ENCODE results near the gene CHPF. TPM values are rescaled to one million over a fixed set of nuclear protein-coding genes. Genes with fewer than 3 reads are reported as not detected.

The CHPF gene
- total RNA-seq, 1 donor from 2014 or later, result 41.9 TPM

DNA sequence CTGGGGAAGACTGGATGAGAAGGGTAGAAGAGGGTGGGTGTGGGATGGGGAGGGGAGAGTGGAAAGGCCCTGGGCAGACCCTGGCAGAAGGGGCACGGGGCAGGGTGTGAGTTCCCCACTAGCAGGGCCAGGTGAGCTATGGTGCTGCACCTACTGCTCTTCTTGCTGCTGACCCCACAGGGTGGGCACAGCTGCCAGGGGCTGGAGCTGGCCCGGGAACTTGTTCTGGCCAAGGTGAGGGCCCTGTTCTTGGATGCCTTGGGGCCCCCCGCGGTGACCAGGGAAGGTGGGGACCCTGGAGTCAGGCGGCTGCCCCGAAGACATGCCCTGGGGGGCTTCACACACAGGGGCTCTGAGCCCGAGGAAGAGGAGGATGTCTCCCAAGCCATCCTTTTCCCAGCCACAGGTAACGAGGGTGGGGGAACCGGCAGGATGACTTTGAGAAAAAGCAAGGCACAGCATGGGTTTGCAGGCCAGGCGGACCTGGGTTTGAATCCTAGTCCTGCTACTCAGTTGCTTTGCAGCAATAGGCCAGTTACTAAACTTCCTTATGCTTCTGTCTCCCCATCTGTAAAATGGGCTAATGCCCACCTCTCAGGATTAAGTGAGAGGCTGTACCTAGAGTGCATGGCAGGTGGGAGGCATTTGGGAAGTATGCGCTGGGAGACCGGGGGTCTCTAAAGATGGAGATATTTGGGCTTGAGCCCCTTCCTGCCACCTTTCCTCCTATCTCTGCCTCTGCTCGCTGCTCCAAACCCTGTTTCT lies 28.8 kb upstream of the CHPF start, which contains the start of gene INHA:
Gene INHA, plus strand, starts transcription at position 74 of the 765 bp plus-strand sequence. Its CDS starts 65 bp downstream, at position 139.
- Mint-ChIP-seq H3K27ac (no peak within 1 kb of the TSS), H3K9me3 (no peaks in the 10 kb centered on the region), H3K27me3 (ENCODE audit: low read depth) (peaks cover 34% of the 10 kb centered on the region), H3K4me3 (ENCODE audit: low read depth) (no peak within 1 kb of the TSS), H3K4me1 (ENCODE audit: low read depth) (no peaks in the 10 kb centered on the region), H3K36me3 (ENCODE audit: low read depth) (no peaks in the 10 kb centered on the region)
- no peak for DNase-seq (ENCODE audit: low spot score)
- intact Hi-C loops (cut with micrococcal nuclease), result no loop called here

DNA sequence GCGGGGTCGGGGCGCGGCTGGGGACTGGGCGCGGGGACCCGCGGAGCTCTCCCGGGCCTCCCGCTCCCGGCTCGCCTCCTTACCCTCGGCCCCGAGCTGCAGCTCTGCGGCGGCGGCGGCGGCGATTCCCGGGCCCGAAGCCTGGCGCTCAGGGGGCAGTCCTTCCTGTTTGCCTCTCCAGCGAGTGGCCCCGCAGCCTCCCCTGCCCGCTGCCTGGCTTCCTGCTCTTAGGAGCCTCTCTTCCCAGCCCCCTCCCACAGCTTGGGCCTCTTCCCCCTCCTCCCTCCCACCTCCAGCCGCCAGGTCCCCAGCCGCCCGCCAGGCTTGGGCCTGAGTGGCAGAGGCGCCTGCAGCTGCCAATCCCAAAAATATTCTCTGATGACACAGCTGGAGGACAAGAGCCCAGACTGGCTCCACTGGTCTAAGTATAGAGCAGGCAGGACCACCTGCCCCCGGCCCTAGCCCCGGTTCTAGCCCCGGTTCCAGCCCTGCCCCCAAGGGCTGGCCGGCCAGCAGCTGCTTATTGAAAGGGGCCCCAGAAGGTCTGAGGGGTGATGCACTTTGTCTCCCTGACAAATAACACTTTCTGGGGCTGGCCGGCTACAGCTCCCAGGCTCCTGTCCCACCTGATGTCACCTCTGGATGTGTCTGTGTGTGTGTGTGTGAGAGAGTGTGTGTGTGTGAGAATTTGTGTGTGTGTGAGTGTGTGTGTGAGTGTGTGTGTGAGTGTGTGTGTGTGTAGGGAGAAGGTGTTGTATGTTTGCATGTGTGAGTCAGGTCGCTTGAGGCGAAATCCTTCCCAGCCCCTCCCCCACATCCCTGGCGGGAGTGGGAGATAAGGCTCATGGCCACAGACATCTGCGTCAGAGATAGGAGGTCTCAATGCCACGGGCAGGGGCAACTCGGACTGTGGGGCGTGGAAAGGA lies 28.0 kb upstream of the CHPF start, which contains the start of gene OBSL1:
Gene OBSL1, minus strand, starts transcription at position 229 of the 926 bp plus-strand sequence. CDS start 307 bp downstream, outside the sequence.
- Mint-ChIP-seq H3K27ac (no peak within 1 kb of the TSS), H3K4me3 (ENCODE audit: low read depth) (no peak within 1 kb of the TSS), H3K36me3 (ENCODE audit: low read depth) (no peaks in the 10 kb centered on the region), H3K9me3 (no peaks in the 10 kb centered on the region), H3K27me3 (ENCODE audit: low read depth) (peaks cover 31% of the 10 kb centered on the region), H3K4me1 (ENCODE audit: low read depth) (no peaks in the 10 kb centered on the region)
- intact Hi-C loops (cut with micrococcal nuclease), result no loop called here
- DNase-seq (ENCODE audit: low spot score), result no peak

DNA sequence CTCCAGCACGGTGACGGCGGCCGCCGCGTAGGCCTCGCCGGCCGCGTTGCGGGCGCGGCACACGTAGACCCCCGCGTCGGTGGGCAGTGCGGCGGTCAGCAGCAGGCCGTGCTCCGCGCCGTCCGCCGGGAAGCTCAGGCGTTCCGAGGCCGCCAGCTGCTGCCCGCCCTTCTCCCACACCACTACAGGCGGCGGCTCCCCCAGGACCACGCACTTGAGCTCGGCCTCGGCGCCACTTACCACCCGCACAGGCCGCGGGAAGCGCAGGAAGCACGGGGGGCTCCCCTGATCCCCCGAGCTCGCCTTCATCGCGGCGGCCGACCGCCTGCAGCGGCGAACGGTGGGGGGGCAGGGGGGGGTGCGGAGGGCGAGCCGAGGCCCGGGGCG lies 27.3 kb upstream of the CHPF start:
- H3K9me3 Mint-ChIP-seq, result no peaks in the 10 kb centered on the region
- no peak for DNase-seq (ENCODE audit: low spot score)
- no peak overlapping the region for H3K4me3 Mint-ChIP-seq (ENCODE audit: low read depth)
- H3K27me3 Mint-ChIP-seq (ENCODE audit: low read depth), result peaks cover 31% of the 10 kb centered on the region
- H3K27ac Mint-ChIP-seq, result no peak overlapping the region
- no peaks in the 10 kb centered on the region for H3K4me1 Mint-ChIP-seq (ENCODE audit: low read depth)
- intact Hi-C loops (cut with micrococcal nuclease), result no loop called here
- no peaks in the 10 kb centered on the region for H3K36me3 Mint-ChIP-seq (ENCODE audit: low read depth)

DNA sequence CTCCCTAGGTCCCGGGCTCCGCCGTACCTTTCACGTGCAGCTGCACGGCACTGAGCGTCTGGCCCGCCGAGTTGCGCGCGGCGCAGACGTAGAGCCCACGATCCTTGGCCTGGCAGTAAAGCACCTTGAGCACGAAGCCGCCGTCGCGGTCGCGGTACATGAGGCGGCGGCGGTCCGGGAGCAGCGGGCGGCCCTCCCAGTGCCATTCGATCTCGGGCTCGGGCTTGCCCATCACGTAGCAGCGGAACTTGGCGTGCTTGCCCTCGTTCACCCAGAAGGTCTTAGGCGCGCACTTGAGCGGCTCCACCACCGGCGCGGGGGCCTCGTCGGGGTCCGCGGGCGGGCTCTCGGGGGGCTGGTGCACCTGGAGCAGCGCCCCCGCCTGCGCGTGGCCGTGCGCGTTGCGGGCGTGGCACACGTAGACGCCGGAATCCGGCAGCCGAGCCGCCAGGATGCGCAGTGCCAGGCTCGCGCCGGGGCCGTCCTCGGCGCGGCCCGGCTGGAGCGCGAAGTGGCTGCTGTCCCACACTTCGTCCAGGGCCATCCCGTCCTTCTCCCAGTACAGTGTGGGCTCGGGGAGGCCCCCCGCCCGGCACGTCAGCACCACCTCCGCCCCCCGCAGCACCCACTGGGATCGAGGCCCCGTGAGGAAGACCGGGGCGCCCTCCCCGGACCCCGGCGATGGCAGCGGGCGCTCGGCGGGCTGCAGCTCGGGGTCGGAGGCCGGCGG lies 26.8 kb upstream of the CHPF start:
- no peaks in the 10 kb centered on the region for H3K4me1 Mint-ChIP-seq (ENCODE audit: low read depth)
- peaks cover 31% of the 10 kb centered on the region for H3K27me3 Mint-ChIP-seq (ENCODE audit: low read depth)
- no peaks in the 10 kb centered on the region for H3K9me3 Mint-ChIP-seq
- DNase-seq (ENCODE audit: low spot score), result no peak
- intact Hi-C loops (cut with micrococcal nuclease), result no loop called here
- H3K27ac Mint-ChIP-seq, result no peak overlapping the region
- H3K4me3 Mint-ChIP-seq (ENCODE audit: low read depth), result no peak overlapping the region
- H3K36me3 Mint-ChIP-seq (ENCODE audit: low read depth), result no peaks in the 10 kb centered on the region

DNA sequence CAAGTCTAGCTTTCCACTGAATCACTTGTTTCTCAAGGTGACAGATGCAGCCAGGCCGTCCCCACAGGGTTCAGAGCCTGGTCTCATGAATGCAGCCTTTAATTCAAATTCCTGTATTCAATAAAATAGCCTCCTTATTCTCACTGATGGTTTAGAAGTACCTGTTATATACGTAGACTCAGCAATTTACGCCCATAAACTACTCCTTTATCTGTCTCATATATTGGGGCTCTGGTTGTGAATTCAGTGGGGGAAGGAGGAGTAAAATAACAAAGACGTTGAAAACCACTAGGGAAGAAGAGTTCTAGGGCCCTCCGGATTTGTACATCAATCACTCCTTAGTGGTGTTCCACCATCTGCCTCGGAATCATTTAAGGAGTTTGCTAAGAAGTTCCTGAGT lies 26.0 kb upstream of the CHPF start:
- DNase-seq (ENCODE audit: low spot score), result no peak
- Mint-ChIP-seq H3K27ac (no peak overlapping the region), H3K4me1 (ENCODE audit: low read depth) (no peaks in the 10 kb centered on the region), H3K9me3 (no peaks in the 10 kb centered on the region), H3K27me3 (ENCODE audit: low read depth) (peaks cover 31% of the 10 kb centered on the region), H3K4me3 (ENCODE audit: low read depth) (no peak overlapping the region), H3K36me3 (ENCODE audit: low read depth) (no peaks in the 10 kb centered on the region)
- intact Hi-C loops (cut with micrococcal nuclease), result no loop called here

DNA sequence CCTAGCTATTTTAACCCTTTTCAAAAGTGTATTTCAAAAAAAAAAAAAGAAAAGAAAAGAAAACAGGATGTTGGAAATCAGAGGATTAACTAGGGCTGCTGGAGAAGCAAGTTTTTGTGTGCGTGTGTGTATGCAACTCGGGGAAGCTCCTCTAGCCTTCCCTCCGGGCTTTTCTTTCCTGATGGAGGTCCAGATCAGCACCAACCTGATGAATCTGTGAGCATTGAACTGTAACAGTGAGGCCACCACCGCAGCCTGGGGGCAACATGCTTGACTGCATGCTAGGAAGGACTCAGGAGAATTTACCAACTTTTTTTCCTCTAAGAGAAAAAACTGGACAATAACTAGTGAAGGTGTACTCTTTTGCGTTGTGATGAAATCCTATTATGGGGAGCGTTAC lies 25.4 kb upstream of the CHPF start:
- no peaks in the 10 kb centered on the region for H3K9me3 Mint-ChIP-seq
- no peak overlapping the region for H3K4me3 Mint-ChIP-seq (ENCODE audit: low read depth)
- H3K27me3 Mint-ChIP-seq (ENCODE audit: low read depth), result peaks cover 31% of the 10 kb centered on the region
- H3K36me3 Mint-ChIP-seq (ENCODE audit: low read depth), result no peaks in the 10 kb centered on the region
- H3K4me1 Mint-ChIP-seq (ENCODE audit: low read depth), result no peaks in the 10 kb centered on the region
- no peak overlapping the region for H3K27ac Mint-ChIP-seq
- no peak for DNase-seq (ENCODE audit: low spot score)
- intact Hi-C loops (cut with micrococcal nuclease), result no loop called here

DNA sequence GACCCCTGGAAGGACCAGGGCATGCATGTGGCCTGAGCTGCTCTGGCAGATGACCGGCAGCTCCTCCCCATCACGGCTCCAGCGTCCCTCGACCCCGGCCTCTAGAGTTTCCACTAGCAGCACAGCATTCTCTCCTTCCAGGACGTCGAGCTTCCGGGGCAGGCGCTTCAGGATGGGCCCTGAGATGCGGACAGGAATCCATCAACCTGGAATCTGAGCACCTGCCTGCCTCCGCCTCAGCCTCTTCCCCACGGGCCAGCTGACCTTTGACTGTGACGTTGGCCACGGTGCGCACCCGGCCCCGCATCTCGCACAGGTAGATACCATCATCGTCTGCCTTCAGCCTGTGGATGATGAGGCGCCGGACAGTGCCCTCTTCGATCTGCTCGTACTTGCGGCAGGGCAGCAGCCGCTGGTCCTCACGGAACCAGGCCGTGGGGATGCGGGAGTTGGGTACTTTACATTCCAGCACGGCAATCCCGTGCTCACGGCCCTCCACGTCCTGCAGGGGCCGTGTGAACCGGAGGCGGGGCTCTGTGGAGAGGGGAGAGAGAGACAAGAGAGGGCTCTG lies 24.3 kb upstream of the CHPF start:
- H3K36me3 Mint-ChIP-seq (ENCODE audit: low read depth), result no peaks in the 10 kb centered on the region
- peaks cover 24% of the 10 kb centered on the region for H3K27me3 Mint-ChIP-seq (ENCODE audit: low read depth)
- H3K4me1 Mint-ChIP-seq (ENCODE audit: low read depth), result no peaks in the 10 kb centered on the region
- H3K4me3 Mint-ChIP-seq (ENCODE audit: low read depth), result no peak overlapping the region
- H3K9me3 Mint-ChIP-seq, result no peaks in the 10 kb centered on the region
- no peak for DNase-seq (ENCODE audit: low spot score)
- intact Hi-C loops (cut with micrococcal nuclease), result no loop called here
- H3K27ac Mint-ChIP-seq, result no peak overlapping the region

DNA sequence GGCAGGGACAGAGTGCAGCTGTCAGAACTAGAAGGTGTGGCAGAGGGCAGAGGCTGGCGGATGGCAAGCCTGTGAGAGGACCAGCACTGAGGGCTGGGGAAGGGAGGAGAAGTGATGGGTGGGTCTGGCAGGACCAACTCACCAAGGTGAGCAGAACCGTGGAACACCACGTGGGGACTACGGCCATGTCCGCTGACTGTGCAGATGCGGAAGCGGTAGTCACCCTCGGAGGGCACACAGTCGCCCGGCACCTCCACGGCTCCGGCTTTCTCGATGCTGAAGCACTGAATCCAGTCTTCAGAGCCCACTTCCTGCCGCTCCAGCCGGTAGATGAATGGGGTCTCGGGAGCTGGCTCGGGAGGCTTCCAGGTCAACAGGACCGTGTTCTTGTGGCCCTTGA lies 23.5 kb upstream of the CHPF start:
- DNase-seq (ENCODE audit: low spot score), result no peak
- H3K9me3 Mint-ChIP-seq, result no peaks in the 10 kb centered on the region
- H3K4me3 Mint-ChIP-seq (ENCODE audit: low read depth), result no peak overlapping the region
- H3K4me1 Mint-ChIP-seq (ENCODE audit: low read depth), result no peaks in the 10 kb centered on the region
- intact Hi-C loops (cut with micrococcal nuclease), result no loop called here
- H3K36me3 Mint-ChIP-seq (ENCODE audit: low read depth), result no peaks in the 10 kb centered on the region
- H3K27me3 Mint-ChIP-seq (ENCODE audit: low read depth), result peaks cover 19% of the 10 kb centered on the region
- H3K27ac Mint-ChIP-seq, result no peak overlapping the region

DNA sequence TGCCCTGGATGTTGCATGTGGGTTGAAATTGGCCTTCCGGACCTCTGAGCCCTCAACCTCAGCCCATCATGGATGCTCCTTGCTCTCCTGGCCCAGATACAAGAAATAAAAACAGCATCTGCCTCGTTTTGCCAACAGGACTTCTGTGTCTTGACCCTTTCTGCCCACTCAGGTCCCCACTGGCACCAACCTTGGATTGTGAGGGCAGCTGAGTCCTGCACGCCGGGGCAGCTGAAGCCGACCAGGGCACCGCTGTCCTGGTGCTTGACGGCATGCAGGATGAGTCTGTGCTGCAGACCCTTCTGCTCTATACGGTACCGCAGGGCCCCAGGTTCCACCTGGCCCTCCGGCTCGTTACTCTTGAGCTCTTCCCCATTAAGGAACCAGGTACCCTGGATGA lies 23.0 kb upstream of the CHPF start:
- Mint-ChIP-seq H3K4me1 (ENCODE audit: low read depth) (no peaks in the 10 kb centered on the region), H3K36me3 (ENCODE audit: low read depth) (no peaks in the 10 kb centered on the region), H3K4me3 (ENCODE audit: low read depth) (no peak overlapping the region), H3K27me3 (ENCODE audit: low read depth) (peaks cover 14% of the 10 kb centered on the region), H3K9me3 (no peaks in the 10 kb centered on the region), H3K27ac (no peak overlapping the region)
- DNase-seq (ENCODE audit: low spot score), result no peak
- intact Hi-C loops (cut with micrococcal nuclease), result no loop called here

DNA sequence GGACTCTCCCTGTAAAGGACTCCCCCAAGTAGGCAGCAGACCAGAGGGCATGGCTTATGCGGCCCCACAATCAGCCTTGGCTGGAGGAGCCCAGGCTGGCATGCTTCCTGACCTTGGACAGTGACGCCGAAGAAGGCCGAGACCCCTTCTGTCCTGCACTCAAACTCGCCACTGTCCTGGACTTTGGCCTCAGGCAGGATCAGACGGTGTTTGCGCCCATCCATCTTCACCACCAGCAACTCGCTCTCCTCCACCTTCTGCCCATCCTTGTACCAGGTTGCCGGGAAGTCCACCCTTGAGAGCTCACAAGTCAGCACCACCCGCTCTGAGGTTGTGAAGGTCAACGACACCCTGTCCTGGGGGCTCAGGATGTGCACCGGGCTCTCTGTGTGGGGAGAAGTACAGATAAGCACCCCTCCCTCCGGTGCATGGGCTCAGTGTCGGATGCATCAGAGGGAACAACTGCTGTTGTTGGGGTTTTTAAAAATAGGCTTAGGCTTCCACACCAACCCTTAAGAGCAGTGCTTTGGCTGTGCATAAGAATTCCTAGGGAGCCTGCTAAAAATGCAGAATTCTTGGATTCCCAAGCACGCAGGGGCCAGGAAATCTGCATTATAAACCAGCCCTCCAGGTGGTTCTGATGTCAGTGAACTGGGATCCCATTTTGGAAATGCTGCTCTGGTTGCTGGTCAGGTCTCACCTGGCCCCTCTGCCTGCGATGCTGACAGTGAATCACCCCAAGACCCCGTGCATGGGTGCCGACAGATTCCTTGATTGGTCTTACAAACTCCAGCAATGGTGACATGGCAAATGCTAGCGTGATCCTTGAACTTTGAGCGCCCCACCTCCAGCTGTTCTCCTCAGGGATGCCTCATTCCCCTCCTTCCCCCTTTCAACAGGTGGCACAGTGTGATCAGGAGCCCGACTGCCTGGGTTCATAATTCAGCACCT lies 21.8 kb upstream of the CHPF start:
- no peak for DNase-seq (ENCODE audit: low spot score)
- H3K4me1 Mint-ChIP-seq (ENCODE audit: low read depth), result no peaks in the 10 kb centered on the region
- H3K4me3 Mint-ChIP-seq (ENCODE audit: low read depth), result no peak overlapping the region
- no peaks in the 10 kb centered on the region for H3K36me3 Mint-ChIP-seq (ENCODE audit: low read depth)
- H3K27ac Mint-ChIP-seq, result no peak overlapping the region
- intact Hi-C loops (cut with micrococcal nuclease), result no loop called here
- H3K9me3 Mint-ChIP-seq, result no peaks in the 10 kb centered on the region
- H3K27me3 Mint-ChIP-seq (ENCODE audit: low read depth), result peaks cover 14% of the 10 kb centered on the region

DNA sequence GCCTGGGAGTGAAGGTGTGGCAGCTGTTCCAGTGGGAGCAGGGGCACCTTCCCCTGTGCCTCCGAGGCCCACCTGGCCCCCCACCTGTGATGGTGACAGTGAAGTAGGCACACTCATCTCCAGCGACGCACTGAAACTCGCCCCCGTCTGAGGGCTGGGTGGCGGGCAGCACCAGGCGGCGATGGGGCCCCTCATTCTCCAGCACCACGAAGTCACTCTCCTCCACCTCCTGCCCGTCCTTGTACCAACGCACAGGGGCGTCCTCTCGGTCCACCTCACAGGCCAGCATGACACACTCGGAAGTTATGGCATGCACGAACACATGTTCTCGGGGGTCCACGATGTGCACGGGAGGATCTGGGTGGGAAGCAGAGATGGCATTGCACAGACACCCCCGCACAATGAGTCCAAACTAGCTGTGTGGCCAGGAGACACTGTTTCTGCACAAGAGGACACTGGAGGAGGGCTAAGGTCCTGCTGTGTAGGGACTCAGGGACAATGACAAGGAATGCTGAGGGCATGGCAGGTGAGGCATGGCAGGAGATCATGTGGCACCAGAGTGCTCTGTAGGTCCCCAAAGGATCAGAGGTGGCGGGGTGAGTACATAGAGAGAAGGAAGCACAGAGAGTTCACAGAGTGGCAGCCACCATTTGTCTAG lies 19.8 kb upstream of the CHPF start:
- DNase-seq (ENCODE audit: low spot score), result no peak
- H3K27me3 Mint-ChIP-seq (ENCODE audit: low read depth), result no peaks in the 10 kb centered on the region
- no peaks in the 10 kb centered on the region for H3K36me3 Mint-ChIP-seq (ENCODE audit: low read depth)
- H3K4me3 Mint-ChIP-seq (ENCODE audit: low read depth), result no peak overlapping the region
- H3K27ac Mint-ChIP-seq, result no peak overlapping the region
- intact Hi-C loops (cut with micrococcal nuclease), result no loop called here
- no peaks in the 10 kb centered on the region for H3K4me1 Mint-ChIP-seq (ENCODE audit: low read depth)
- no peaks in the 10 kb centered on the region for H3K9me3 Mint-ChIP-seq
